Tibial artery (tissue), 4 donors: ENCODE data around the gene LUC7L3.

Experiments
- DNase-seq, 2 donors: peaks; one replicate each; pipeline ENCODE4 v3.0.0-alpha.2; 2019
- H3K27ac ChIP-seq, 2 donors: fragments of 200-600 bp; sonication (generic) in 1 of 2; 1 replicate in 1 of 2; 2 replicates in 1 of 2; pipeline ENCODE4 v1.5.1; 2018 to 2019; ENCODE audit warnings: mild to moderate bottlenecking in 1 of 2
- H3K27me3 ChIP-seq, 2 donors: fragments of 200-600 bp; sonication (generic) in 1 of 2; one replicate each; pipeline versions ENCODE4 v1.5.1 to v1.6.0; 2016 to 2019
- H3K36me3 ChIP-seq, 3 donors: fragments of 200-600 bp; sonication (generic) in 2 of 3; one replicate each; pipeline ENCODE4 v1.5.1; 2016 to 2019; ENCODE audit warnings: mild to moderate bottlenecking in 2 of 3
- H3K4me1 ChIP-seq, 4 donors: fragments of 200-600 bp; sonication (generic) in 2 of 4; 1 replicate in 3 of 4; 2 replicates in 1 of 4; pipeline ENCODE4 v1.5.1; 2016 to 2019
- H3K4me3 ChIP-seq, 2 donors: fragments of 200-600 bp; sonication (generic) in 1 of 2; 1 replicate in 1 of 2; 2 replicates in 1 of 2; pipeline ENCODE4 v1.5.1; 2018 to 2019; ENCODE audit warnings: mild to moderate bottlenecking in 2 of 2
- H3K9me3 ChIP-seq, 3 donors: fragments of 200-600 bp; sonication (generic) in 1 of 3; one replicate each; pipeline ENCODE4 v1.5.1; 2016 to 2019
- intact Hi-C: fragments of 100-400 bp; cut with DNase I; formaldehyde crosslinking; loops from one replicate; pipeline ENCODE4 v1.15.0; 2023; ENCODE audit warnings: low total_unique reads
- TF ChIP-seq, protein P1 (sequence below), 2 experiments: fragments of 200-600 bp in 1 of 2; fragments of 450-650 bp in 1 of 2; IDR thresholded peaks; one replicate each; pipeline ENCODE4 v1.5.1; 2017 to 2019; ENCODE audit warnings: antibody characterized with exemption in 2 of 2, mild to moderate bottlenecking in 1 of 2, moderate library complexity in 1 of 2

Gene LUC7L3

DNA sequence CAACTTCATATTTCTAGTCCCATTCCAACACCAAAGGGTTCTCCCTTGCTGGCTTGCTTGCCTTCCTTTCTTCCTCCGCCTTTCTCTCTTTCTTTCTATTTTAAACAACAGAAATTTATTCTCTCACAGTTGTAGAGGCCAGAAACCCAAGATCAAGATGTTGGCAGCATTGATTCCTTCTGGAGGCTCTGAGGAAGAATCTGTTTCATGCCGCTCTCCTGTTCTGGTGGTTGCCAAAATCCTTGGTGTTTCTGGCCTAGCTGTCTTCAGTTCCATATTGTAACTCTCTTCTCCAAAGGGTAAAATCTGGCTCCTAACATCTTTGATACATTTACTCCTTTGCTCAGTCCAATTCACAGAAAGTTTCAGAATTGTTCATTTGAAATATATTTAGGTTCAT is 50.9 kb downstream of the LUC7L3 start:
- Histone ChIP-seq H3K27ac (no peak overlapping the region), H3K9me3 (no peaks in the 10 kb centered on the region), H3K36me3 (no peaks in the 10 kb centered on the region), H3K4me3 (no peak overlapping the region), H3K27me3 (no peaks in the 10 kb centered on the region), H3K4me1 (peaks cover 0 to 8% (median 6%) of the 10 kb centered on the region in 4 donors)
- TF ChIP-seq, protein P1, sequence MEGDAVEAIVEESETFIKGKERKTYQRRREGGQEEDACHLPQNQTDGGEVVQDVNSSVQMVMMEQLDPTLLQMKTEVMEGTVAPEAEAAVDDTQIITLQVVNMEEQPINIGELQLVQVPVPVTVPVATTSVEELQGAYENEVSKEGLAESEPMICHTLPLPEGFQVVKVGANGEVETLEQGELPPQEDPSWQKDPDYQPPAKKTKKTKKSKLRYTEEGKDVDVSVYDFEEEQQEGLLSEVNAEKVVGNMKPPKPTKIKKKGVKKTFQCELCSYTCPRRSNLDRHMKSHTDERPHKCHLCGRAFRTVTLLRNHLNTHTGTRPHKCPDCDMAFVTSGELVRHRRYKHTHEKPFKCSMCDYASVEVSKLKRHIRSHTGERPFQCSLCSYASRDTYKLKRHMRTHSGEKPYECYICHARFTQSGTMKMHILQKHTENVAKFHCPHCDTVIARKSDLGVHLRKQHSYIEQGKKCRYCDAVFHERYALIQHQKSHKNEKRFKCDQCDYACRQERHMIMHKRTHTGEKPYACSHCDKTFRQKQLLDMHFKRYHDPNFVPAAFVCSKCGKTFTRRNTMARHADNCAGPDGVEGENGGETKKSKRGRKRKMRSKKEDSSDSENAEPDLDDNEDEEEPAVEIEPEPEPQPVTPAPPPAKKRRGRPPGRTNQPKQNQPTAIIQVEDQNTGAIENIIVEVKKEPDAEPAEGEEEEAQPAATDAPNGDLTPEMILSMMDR (IDR thresholded peaks at IDR 0.05) = no peak
- intact Hi-C loops = no loop called here
- DNase-seq = no peak

DNA sequence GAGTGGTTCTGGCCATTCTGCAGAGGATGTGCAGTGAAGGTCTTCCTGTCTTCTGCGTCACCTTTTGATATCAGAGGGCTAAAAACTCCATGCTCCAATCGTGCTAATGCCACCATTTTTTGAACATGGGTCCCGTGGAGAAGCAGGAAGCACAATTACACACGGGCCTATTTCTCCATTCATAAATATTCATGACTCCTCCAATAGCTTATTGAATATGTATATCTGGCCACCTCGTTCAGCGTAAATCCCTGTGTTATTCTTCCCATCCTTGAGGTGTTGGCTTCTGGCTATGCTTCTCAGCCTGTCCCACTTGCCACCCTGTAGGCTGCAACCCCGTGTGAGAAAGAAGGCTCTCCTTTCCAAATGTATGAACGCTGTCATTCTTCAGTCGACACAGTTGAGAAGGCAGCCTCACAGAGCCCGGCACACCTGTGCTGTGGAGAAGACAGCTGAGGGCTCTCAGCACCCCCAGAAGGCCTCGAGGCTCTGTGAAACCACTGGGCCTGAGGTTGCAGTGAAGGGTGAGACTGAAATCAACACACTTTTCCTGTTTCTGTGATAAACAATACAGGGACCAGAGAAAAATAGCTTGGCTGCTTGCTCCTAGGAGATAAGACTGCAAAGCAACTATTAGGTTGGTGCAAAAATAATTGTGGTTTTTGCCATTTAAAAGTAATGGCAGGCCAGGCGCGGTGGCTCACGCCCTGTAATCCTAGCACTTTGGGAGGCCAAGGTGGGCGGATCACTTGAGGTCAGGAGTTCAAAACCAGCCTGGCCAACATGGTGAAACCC is 52.8 kb downstream of the LUC7L3 start:
- DNase-seq = peak in 1 of 2 donors; percentile 19
- no peak overlapping the region for H3K4me3 ChIP-seq
- H3K36me3 ChIP-seq = no peaks in the 10 kb centered on the region
- TF ChIP-seq, protein P1 (IDR thresholded peaks at IDR 0.05) = no peak
- no peaks in the 10 kb centered on the region for H3K4me1 ChIP-seq
- intact Hi-C loops = no loop called here
- H3K9me3 ChIP-seq = no peaks in the 10 kb centered on the region
- no peak overlapping the region for H3K27ac ChIP-seq
- no peaks in the 10 kb centered on the region for H3K27me3 ChIP-seq

DNA sequence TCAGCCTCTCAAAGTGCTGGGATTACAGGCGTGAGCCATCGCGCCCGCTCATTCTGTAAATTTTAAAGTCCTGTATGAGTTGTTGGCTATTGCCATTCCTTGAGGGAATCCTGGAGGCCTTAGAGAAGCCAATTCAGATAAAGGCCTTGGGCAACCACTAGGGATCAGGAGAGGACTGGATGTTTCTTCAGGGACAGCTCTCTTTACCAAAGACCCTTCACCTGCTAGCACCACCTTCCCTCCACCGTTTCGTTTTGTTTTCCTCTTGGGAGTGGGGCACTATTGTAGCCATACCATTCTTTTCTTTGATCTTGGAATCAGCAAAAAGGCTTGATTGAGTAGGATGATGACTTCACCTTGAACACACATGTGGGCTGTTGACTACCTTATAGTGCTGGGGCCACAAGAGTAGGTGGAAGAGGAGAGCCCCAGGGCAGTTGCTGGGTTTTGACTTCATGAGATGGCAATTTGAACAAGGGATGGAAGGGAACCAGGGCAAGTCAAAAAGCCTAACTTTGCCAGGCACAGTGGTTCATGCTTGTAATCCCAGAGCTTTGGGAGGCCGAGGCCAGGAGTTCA is 54.9 kb downstream of the LUC7L3 start:
- intact Hi-C loops = no loop called here
- Histone ChIP-seq H3K27ac (no peak overlapping the region), H3K9me3 (no peaks in the 10 kb centered on the region), H3K36me3 (no peaks in the 10 kb centered on the region), H3K27me3 (no peaks in the 10 kb centered on the region), H3K4me1 (no peaks in the 10 kb centered on the region), H3K4me3 (no peak overlapping the region)
- DNase-seq = peak in 1 of 2 donors; percentile 35
- TF ChIP-seq, protein P1 (IDR thresholded peaks at IDR 0.05) = no peak

DNA sequence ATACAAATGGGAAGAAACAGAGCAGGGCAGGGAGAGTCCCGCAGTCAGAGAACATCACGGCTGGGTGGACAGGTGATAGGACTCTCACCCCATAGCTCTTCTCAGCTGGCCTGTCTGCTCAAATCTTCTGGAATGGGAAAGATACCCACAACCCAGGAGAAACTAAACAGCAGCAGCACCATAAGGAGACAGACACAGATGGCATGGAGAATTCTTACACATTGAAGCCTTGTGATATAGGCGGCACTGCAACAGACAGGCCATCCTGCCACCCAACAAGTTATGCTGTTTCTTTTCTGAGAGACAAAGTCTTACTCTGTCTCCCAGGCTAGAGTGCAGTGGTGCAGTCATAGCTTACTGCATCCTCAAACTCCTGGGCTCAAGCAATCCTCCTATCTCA is 56.5 kb downstream of the LUC7L3 start:
- DNase-seq = no peak
- Histone ChIP-seq H3K27ac (no peak overlapping the region), H3K9me3 (no peaks in the 10 kb centered on the region), H3K27me3 (no peaks in the 10 kb centered on the region), H3K4me1 (peaks cover 0 to 2% (median under 1%) of the 10 kb centered on the region in 4 donors), H3K36me3 (no peaks in the 10 kb centered on the region), H3K4me3 (no peak overlapping the region)
- TF ChIP-seq, protein P1 (IDR thresholded peaks at IDR 0.05) = no peak
- intact Hi-C loops = no loop called here

DNA sequence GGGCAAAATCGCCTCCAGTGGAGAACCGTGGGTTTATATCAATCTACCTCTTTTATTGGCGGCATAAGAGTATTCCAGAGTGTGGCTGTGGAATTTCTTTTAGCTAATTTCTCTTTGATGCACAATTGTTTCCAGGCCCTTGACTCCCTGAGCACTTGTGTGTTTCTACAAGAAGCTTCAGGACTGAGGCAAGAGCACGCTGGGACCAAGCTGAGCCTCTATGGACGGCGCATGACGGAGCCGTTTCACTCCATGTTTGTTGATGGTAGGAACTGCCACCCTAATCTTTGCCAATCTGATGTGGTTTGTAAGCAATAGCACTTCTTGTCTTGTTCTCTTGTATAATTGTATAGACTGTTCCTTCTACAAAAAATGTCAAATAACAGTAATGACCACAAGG is 59.1 kb downstream of the LUC7L3 start:
- no peak for DNase-seq
- intact Hi-C loops = no loop called here
- TF ChIP-seq, protein P1 (IDR thresholded peaks at IDR 0.05) = no peak

More for the DNA sequence above, 59.1 kb downstream of the LUC7L3 start:
- H3K4me3 ChIP-seq = no peak overlapping the region
- H3K9me3 ChIP-seq = no peaks in the 10 kb centered on the region
- H3K27ac ChIP-seq = no peak overlapping the region
- H3K36me3 ChIP-seq = no peaks in the 10 kb centered on the region
- peaks cover 0 to 12% (median 6%) of the 10 kb centered on the region in 4 donors for H3K4me1 ChIP-seq
- H3K27me3 ChIP-seq = no peaks in the 10 kb centered on the region
